Inferior parietal cortex (tissue), 1 donor: ENCODE results near the gene RGS3.

ENCODE experiments used
- DNase-seq: peaks from one replicate; pipeline ENCODE4 v3.0.0-alpha.2; 2016; ENCODE audit errors: extremely low spot score

The RGS3 gene

GRCh38 chr9:113585085-113585442 is 121.5 kb downstream of the RGS3 start:
- no peak for DNase-seq

GRCh38 chr9:113585555-113585954 is 122.0 kb downstream of the RGS3 start:
- no peak for DNase-seq

- DNase-seq = no peak
Observed at GRCh38 chr9:113587471-113588031, 124.0 kb downstream of the RGS3 start.

DNA sequence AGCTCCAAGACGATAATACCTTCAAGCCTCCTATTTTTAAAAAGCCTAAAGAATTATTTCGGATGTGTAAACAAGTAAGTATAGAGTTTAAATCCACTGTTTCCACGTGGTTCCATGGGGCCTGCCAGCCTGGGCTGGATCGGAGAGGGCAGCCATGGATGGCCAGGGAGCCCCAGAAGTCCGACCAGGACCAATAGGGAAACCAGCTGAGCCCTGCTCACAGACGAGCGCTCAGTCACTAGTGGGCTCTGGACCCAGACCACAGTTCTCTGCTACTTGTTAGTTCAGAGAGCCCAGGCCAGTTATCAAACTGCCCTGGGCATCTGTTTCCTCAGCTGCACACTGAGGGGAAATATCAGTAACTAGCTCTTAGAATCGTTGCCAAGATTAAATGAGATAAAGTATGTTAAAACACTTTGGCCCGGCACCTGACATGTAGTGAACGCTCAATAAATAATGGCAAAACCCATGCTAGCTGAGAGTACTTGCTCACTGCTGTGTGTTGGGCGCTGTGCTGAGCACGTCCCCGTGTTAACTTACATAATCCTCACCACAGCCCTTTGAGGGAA is 124.8 kb downstream of the RGS3 start:
- no peak for DNase-seq

DNA sequence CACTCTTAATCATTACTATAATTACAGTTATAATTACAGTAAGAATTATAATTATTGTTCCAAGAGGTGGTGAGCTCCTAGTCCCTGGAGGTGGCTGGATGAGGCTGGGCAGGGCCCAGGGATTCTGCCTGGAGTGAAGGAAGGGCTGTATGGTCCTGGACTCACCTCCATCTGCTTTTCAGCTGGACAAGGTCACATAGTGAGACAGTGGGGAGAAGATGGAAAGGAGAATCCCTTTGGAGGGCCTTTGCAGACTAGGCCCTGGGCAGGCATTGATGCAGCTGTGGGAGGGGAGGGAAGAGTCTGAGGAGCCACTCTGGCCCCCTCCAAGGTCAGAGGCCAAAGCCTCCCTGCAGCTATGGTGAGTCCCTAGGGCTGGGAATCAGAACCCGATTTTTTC is 125.4 kb downstream of the RGS3 start:
- DNase-seq = no peak

DNA sequence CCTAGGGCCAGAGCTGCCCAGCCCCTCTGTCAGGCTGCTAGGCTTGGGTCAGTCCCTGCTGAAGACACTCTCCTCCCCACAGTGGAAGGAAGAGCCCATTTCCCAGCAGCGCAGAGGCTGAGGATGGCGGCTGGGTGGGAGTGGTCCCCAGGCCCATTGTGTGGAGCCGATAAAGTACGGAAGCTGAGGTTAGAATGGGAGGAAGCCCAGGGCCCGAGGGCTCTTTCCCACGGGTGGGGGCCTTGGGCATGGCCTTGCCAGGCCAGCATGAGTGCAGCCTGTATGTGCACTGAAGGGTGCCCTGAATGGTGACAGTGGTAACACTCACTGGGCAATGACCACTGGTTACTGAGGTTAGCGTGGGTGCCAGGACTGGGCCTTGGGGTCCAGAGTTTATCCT is 125.9 kb downstream of the RGS3 start:
- DNase-seq = no peak

DNA sequence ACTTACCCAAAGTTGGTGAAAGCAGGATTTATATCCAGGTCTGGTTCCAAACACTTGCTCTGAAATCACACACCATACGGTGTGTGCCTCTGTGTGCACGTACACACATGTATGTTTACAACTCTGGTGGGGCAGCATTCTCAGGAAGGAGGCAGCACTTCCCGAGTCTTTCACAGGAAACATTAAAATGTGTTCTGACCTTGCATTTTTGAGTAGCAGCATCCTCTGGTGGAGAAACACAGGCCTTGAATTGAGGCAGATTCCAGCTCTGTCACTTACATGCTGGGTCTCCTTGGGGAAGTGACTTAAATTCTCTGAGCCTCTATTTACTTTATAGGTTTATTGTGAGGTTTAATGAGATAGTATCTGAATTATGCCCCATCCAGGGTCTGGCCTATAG is 126.4 kb downstream of the RGS3 start:
- DNase-seq = no peak

DNA sequence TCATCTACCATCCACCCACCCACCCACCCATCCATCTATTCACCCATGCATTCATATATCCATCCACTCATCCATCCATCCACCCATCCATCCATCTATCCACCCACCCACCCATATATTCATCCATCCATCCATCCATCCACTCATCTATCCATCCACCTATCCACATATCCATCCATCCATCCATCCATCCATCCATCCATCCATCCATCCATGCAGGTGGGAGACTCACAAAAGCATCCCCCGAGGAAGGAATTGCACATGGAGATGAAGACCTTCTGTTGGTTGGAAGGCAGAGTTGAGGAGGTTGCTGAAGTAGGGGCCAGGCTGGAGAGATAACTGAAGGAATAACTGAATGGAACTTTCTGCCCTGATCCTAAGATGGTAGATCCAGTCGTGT is 126.9 kb downstream of the RGS3 start:
- DNase-seq = no peak

- peak; percentile 87 for DNase-seq
Observed at GRCh38 chr9:113590991-113591898, 127.7 kb downstream of the RGS3 start.

- no peak for DNase-seq
Observed at GRCh38 chr9:113591899-113592625, 128.5 kb downstream of the RGS3 start.

GRCh38 chr9:113592876-113593575 is 129.5 kb downstream of the RGS3 start:
- DNase-seq = no peak

DNA sequence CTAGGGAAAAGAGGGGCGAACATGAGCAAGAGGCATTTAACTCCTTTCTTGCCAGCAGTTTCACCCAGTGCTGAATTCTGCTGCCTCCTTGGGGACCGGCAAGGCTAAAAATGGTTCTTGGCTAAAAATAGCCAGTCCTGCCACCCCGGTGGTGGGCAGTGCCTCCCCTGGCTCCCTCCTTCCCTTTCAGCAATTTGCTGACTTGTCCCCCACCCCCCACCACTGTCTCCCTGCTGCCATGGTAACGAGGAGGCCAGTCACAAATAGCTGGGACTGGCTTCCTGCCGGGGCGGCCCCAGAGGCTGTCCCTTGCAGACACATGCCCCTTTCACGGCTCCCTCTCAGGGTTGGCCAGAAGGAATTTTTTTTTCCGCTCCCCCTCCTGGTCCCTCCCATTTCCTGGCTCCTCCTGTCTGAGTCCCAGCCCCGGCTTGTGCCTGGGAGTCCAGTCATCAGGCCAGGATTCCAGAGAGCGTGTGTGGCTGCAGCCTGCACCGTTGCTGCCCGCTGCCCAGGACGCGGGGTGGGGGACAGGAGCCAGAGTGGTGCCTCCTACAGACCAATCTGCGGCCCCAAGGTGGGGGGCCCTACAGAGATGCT is 130.3 kb downstream of the RGS3 start:
- DNase-seq = peak; percentile 78

DNA sequence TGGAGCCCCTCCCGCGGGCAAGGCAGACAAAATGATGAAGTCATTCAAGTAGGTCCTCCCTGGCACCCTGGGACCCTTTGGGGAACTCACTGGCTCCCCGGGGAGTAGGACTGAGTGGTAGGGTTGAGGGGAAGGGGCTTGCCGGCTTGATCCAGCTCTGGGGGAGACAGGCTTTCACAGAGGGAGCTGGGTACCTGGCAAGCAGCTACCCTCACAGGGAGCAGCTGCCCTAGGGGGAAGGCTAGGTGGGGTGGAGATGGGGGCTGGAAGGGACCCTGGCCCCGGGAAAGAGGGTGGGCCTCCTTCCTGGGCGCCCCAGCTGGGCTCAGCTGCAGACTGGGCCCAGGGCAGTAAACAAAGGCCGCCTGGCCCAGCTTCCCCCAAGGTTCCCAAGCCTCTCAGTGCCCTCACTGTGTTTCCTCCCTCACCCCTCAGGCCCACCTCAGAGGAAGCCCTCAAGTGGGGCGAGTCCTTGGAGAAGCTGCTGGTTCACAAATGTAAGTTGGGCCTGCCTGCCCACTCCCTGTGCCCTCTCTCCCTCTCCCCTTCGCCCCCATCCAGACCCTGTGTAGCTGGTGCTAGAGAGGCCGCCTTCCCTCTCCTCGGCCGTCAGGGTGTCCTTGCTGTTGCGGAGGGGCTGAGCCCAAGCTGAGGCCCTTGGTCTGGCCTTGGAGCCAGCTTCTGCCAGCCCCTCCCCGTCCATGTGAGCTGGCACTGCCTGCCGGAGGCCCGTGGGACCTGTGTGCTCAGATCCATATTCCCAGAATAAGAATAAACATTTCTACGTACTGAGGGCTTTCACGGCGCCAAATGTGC is 131.2 kb downstream of the RGS3 start:
- DNase-seq = no peak

DNA sequence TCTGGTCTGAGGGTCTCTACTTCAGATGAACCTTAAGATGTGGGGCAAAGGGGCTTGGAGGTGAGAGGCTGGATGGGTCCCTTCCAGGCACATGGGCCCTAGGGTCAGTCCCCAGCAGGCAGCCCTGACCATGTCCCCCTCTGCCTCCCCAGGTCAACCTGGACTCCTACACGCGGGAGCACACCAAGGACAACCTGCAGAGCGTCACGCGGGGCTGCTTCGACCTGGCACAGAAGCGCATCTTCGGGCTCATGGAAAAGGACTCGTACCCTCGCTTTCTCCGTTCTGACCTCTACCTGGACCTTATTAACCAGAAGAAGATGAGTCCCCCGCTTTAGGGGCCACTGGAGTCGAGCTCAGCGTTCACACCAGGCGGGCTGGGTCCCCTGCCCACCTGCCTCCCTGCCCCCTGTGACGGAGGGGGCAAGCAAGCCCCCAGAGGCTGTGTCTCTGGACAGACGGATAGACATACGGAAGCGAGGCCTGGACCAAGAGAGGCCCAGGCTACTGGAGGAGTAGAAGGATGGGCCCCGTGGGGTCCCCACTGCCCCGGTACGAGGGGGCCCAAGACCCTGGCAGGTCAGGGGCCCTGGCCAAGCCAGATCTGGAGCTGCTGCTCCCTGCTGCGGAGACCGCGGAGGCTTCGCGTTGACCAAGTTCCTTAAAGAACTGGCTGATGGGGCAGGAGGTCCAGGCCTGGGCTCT is 133.2 kb downstream of the RGS3 start:
- DNase-seq = no peak

DNA sequence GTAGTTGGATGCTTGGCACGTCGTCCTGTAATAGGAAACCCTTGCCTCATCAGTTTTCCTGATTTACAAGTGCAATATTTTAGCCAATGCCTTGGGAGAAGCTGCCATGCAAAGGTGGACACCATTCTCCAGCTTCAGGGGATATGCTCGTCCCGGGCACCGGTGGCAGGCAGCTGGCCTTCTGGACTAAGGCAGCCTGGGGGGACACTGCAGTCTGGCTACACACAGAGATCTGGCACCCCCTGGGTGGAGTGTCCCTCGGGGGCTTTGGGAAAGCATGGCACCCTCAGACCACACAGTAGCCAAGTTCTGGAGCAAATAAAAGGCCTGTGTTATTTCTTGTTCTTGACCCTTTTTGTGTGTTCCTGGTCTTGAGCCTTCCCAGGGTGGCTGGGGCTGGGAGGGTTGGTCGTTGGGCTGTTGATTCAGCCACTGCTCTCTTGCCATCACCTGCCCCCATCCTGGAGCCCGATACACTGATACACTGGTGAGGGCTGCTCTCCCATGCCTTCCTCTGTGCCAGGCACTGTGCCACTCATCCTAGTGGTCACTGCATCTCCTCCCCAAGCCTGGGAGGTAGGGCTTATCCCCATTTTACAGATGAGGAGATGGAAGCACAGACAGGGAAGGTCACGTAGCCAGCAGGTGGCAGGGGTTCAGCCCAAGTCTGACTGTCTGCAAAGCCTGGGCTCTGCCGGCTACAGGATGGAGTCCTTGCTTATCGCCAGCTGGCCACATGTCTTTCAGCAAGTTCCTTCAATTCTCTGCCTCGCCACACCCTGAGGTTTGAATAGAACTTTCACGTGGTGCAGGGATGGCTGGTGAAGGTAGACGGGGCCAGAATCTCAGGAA is 134.1 kb downstream of the RGS3 start:
- DNase-seq = no peak

DNA sequence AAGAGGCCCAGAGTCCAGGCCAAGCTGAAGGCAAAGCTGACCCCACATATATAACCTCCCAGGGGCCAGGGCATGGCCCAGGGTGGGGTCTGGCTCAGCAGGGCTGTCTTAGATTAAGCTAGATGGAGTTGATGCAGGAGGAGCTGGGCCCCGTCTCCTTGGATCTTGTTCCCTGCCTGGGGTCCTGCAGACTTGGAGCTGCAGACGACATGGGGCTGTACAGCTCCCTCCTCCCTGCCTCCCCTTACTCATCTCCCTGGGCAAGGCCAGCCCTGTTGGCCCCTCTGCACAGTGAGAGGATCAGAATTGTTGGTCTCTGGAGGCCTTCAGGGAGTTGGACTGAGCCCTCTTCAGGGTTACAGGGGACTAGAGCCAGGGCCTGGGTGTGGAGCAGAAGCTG is 134.9 kb downstream of the RGS3 start:
- DNase-seq = no peak

GRCh38 chr9:113598883-113599282 is 135.4 kb downstream of the RGS3 start:
- no peak for DNase-seq

- no peak for DNase-seq
Observed at GRCh38 chr9:113599646-113600022, 136.1 kb downstream of the RGS3 start.
